IMR-90 (cell line): ENCODE measurements around the gene ZBTB14. TPM values are rescaled to one million over a fixed set of nuclear protein-coding genes. Genes with fewer than 3 reads are reported as not detected.

Experiments
- ATAC-seq: fragments of 200-7000 bp; cut with Tn5 transposase; 2 replicates; pipeline ENCODE4 v1.9.1; 2020; ENCODE audit warnings: low read depth, mild to moderate bottlenecking, moderate library complexity
- BruUV-seq: library from RNA; stranded (reverse); fragments of 400-500 nt; replicated peaks from 2 replicates; lab custom pipeline; 2021; lab: Mats Ljungman, UMichigan
- CTCF ChIA-PET: fragments of 300-600 bp; formaldehyde crosslinking; extraction: SDS; loops from one replicate; lab custom pipeline; 2021; ENCODE audit warnings: antibody characterized with exemption; lab: Yijun Ruan, JAX
- POLR2A ChIA-PET: fragments of 300-600 bp; sonication (Branson Sonifier 250); formaldehyde crosslinking; loops from one replicate; lab custom pipeline; 2022; ENCODE audit warnings: antibody characterized with exemption; ENCODE audit not compliant: unreplicated experiment; lab: Charles Lee
- DNase-seq: peaks from one replicate; pipeline ENCODE4 v3.0.0; 2013
- H2AFZ ChIP-seq: replicated peaks from 2 replicates; pipeline ENCODE3; 2013; ENCODE audit warnings: low read length, mild to moderate bottlenecking; ENCODE audit not compliant: poor library complexity
- H2AK5ac ChIP-seq: 2 replicates; pipeline ENCODE4 v1.6.1; 2013; ENCODE audit warnings: low read depth, low read length, inconsistent platforms
- H2AK9ac ChIP-seq: replicated peaks from 2 replicates; pipeline ENCODE3; 2013; ENCODE audit warnings: mild to moderate bottlenecking, low read depth, low read length, moderate library complexity; ENCODE audit not compliant: poor library complexity
- H2BK120ac ChIP-seq: 2 replicates; pipeline ENCODE4 v1.6.1; 2013; ENCODE audit warnings: low read depth, low read length, inconsistent platforms
- H2BK15ac ChIP-seq: 3 replicates; pipeline ENCODE4 v1.6.1; 2013; ENCODE audit warnings: low read depth, low read length, inconsistent platforms
- H2BK20ac ChIP-seq: 2 replicates; pipeline ENCODE4 v1.6.1; 2013; ENCODE audit warnings: low read depth, mild to moderate bottlenecking, inconsistent platforms, low read length, moderate library complexity
- H2BK5ac ChIP-seq: 2 replicates; pipeline ENCODE4 v1.6.1; 2013; ENCODE audit warnings: mild to moderate bottlenecking, low read depth, low read length, inconsistent platforms; ENCODE audit not compliant: poor library complexity, severe bottlenecking
- H3K14ac ChIP-seq: replicated peaks from 2 replicates; pipeline ENCODE4 v1.6.1; 2013; ENCODE audit warnings: low read depth, low read length, inconsistent platforms
- H3K18ac ChIP-seq: 2 replicates; pipeline ENCODE4 v1.6.1; 2013; ENCODE audit warnings: low read depth, low read length, control low read depth
- H3K23ac ChIP-seq: 2 replicates; pipeline ENCODE4 v1.6.1; 2013; ENCODE audit warnings: low read depth, low read length, inconsistent platforms
- H3K27ac ChIP-seq: 2 replicates; pipeline ENCODE4 v1.5.1; 2013; ENCODE audit warnings: mild to moderate bottlenecking, control low read depth, low read length; ENCODE audit not compliant: insufficient read depth
- H3K27me3 ChIP-seq: 2 replicates; pipeline ENCODE4 v1.6.1; 2013; ENCODE audit warnings: low read length; ENCODE audit not compliant: control insufficient read depth, insufficient read depth
- H3K36me3 ChIP-seq: 2 replicates; pipeline ENCODE4 v1.6.1; 2013; ENCODE audit warnings: low read length, mixed read lengths; ENCODE audit not compliant: control insufficient read depth, insufficient read depth
- H3K4ac ChIP-seq: 2 replicates; pipeline ENCODE4 v1.6.1; 2013; ENCODE audit warnings: low read depth, low read length, inconsistent platforms
- H3K4me1 ChIP-seq: 2 replicates; pipeline ENCODE4 v1.6.1; 2013; ENCODE audit warnings: low read length, mixed read lengths; ENCODE audit not compliant: control insufficient read depth, insufficient read depth
- H3K4me2 ChIP-seq: 2 replicates; pipeline ENCODE4 v1.6.1; 2013; ENCODE audit warnings: low read depth, mild to moderate bottlenecking, control low read depth, low read length, moderate library complexity
- H3K4me3 ChIP-seq: 2 replicates; pipeline ENCODE4 v1.5.1; 2013; ENCODE audit warnings: low read depth, mild to moderate bottlenecking, control low read depth, low read length, moderate library complexity; ENCODE audit not compliant: insufficient read depth
- H3K56ac ChIP-seq: 2 replicates; pipeline ENCODE4 v1.6.1; 2013; ENCODE audit warnings: low read length, inconsistent platforms; ENCODE audit not compliant: insufficient read depth; ENCODE audit errors: extremely low read depth
- H3K79me1 ChIP-seq, 2 experiments: 2 replicates each; pipeline ENCODE4 v1.6.1; 2013; ENCODE audit warnings: low read length in 2 of 2, inconsistent platforms in 1 of 2, low read depth in 1 of 2
- H3K9ac ChIP-seq: 2 replicates; pipeline ENCODE4 v1.6.1; 2013; ENCODE audit warnings: low read depth, low read length, control low read depth
- H3K9me1 ChIP-seq: 2 replicates; pipeline ENCODE4 v1.6.1; 2013; ENCODE audit warnings: low read length, inconsistent platforms; ENCODE audit not compliant: insufficient read depth
- H3K9me3 ChIP-seq: 2 replicates; pipeline ENCODE4 v1.6.1; 2013; ENCODE audit warnings: low read length; ENCODE audit not compliant: control insufficient read depth, insufficient read depth
- H4K20me1 ChIP-seq: 2 replicates; pipeline ENCODE4 v1.6.1; 2013; ENCODE audit warnings: low read length, inconsistent platforms; ENCODE audit not compliant: insufficient read depth
- H4K5ac ChIP-seq: 2 replicates; pipeline ENCODE4 v1.6.1; 2013; ENCODE audit warnings: mild to moderate bottlenecking, low read depth, low read length, control low read depth
- H4K8ac ChIP-seq, 2 experiments: 2 replicates each; pipeline ENCODE4 v1.6.1; 2013; ENCODE audit warnings: low read depth in 2 of 2, low read length in 2 of 2, control low read depth in 1 of 2, inconsistent platforms in 1 of 2
- H4K91ac ChIP-seq: 2 replicates; pipeline ENCODE4 v1.6.1; 2013; ENCODE audit warnings: low read depth, low read length, inconsistent platforms; ENCODE audit not compliant: insufficient read depth
- CEBPB ChIP-seq: IDR thresholded peaks from 2 replicates; pipeline ENCODE4 v1.6.1; 2012; ENCODE audit warnings: low read depth, low read length, improper control_type of control experiment
- CHD1 ChIP-seq: IDR thresholded peaks from 2 replicates; pipeline ENCODE4 v1.6.1; 2012; ENCODE audit warnings: low read depth, low read length, improper control_type of control experiment
- CTCF ChIP-seq: conservative IDR thresholded peaks from 2 replicates; pipeline ENCODE4 v1.5.1; 2012; ENCODE audit warnings: mild to moderate bottlenecking, low read depth, low read length, improper control_type of control experiment
- MAFK ChIP-seq: IDR thresholded peaks from 2 replicates; pipeline ENCODE4 v1.6.1; 2012; ENCODE audit warnings: low read depth, low read length, improper control_type of control experiment
- MXI1 ChIP-seq: IDR thresholded peaks from 2 replicates; pipeline ENCODE4 v1.6.1; 2012; ENCODE audit warnings: low read depth, mild to moderate bottlenecking, low read length, moderate library complexity, borderline replicate concordance
- NFE2L2 ChIP-seq: fragments of 150-350 bp; IDR thresholded peaks from 2 replicates; pipeline ENCODE4 v1.6.1; 2016; ENCODE audit warnings: low read depth, mild to moderate bottlenecking, low read length
- POLR2A ChIP-seq: IDR thresholded peaks from 2 replicates; pipeline ENCODE4 v1.6.1; 2012; ENCODE audit warnings: mild to moderate bottlenecking, low read depth, low read length
- RFX5 ChIP-seq: IDR thresholded peaks from 2 replicates; pipeline ENCODE4 v1.8.0; 2012; ENCODE audit warnings: low read depth, mild to moderate bottlenecking, low read length, moderate library complexity
- SMC3 ChIP-seq: fragments of 150-350 bp; IDR thresholded peaks from 2 replicates; pipeline ENCODE4 v1.6.1; 2016; ENCODE audit warnings: low read depth, mild to moderate bottlenecking, antibody characterized with exemption, low read length, moderate library complexity
- USF2 ChIP-seq: fragments of 150-350 bp; IDR thresholded peaks from 2 replicates; pipeline ENCODE4 v1.6.1; 2017; ENCODE audit warnings: mild to moderate bottlenecking, antibody characterized with exemption, low read length, low read depth
- WGBS, 2 experiments: methylation state at CpG; one replicate each; pipeline versions ENCODE4 v1.1.5 to v1.1.7; 2013; ENCODE audit warnings: missing lambda C conversion rate in 2 of 2; ENCODE audit not compliant: insufficient read length in 1 of 2; ENCODE audit errors: extremely low coverage in 2 of 2; 5-methylcytosine and 5-hydroxymethylcytosine counted together
- dilution Hi-C: fragments of 300-500 bp; cut with HindIII; formaldehyde crosslinking; loops from one replicate; pipeline ENCODE4 v1.14.3; 2018; ENCODE audit warnings: low sequenced_read_pairs; ENCODE audit not compliant: unreplicated experiment
- in situ Hi-C: fragments of 300-500 bp; cut with MboI; formaldehyde crosslinking; loops from 3 replicates; pipeline ENCODE4 v1.14.3; 2019; ENCODE audit warnings: low sequenced_read_pairs, inconsistent platforms, mixed read lengths
- intact Hi-C: fragments of 100-400 bp; cut with micrococcal nuclease; formaldehyde crosslinking; loops from 2 replicates; pipeline ENCODE4 v1.10.0; 2022
- polyA plus RNA-seq, 3 experiments: library from polyadenylated mRNA; depleted of rRNA; stranded (reverse); fragments of >200 nt; gene quantifications; 2 replicates each; pipeline ENCODE4 v1.2.3, GENCODE V29; 2012; ENCODE audit warnings: low replicate concordance in 1 of 3
- total RNA-seq: library from RNA; depleted of rRNA; stranded (reverse); fragments of >200 nt; gene quantifications from 2 replicates; pipeline ENCODE4 v1.2.3, GENCODE V29; 2012

Gene ZBTB14
- total and polyA plus RNA-seq, 2 of the 4 experiments (the other 2 are of a cell fraction) = 5.8 to 9.1 TPM

GRCh38 chr18:5275872-5276271, 19.7 kb downstream of the ZBTB14 start:
- no peak overlapping the region for H4K5ac ChIP-seq
- H3K14ac ChIP-seq = no peak overlapping the region
- no peak overlapping the region for H2BK5ac ChIP-seq
- H2AFZ ChIP-seq = no peak overlapping the region
- no peaks in the 10 kb centered on the region for H3K9me1 ChIP-seq
- H3K36me3 ChIP-seq = no peaks in the 10 kb centered on the region
- no peaks in the 10 kb centered on the region for H3K4me1 ChIP-seq
- ATAC-seq (no peak), DNase-seq (no peak)
- H3K79me1 ChIP-seq = no peaks in the 10 kb centered on the region
- H3K4ac ChIP-seq = no peak overlapping the region
- no peak overlapping the region for H3K27ac ChIP-seq
- H3K27me3 ChIP-seq = no peaks in the 10 kb centered on the region
- dilution Hi-C loops = no loop called here
- H3K4me2 ChIP-seq = no peak overlapping the region
- POLR2A ChIA-PET = no interaction called here
- BruUV-seq = no TSS peak
- H2BK15ac ChIP-seq = no peak overlapping the region
- H3K9me3 ChIP-seq = no peaks in the 10 kb centered on the region
- H2AK9ac ChIP-seq = no peak overlapping the region
- intact Hi-C loops = no loop called here
- in situ Hi-C loops = no loop called here
- no peak overlapping the region for H3K4me3 ChIP-seq
- WGBS, 2 experiments = no CpG with 5 or more reads among the region's 1 CpG
- no peak overlapping the region for H2AK5ac ChIP-seq
- H4K8ac ChIP-seq = no peak overlapping the region
- H3K56ac ChIP-seq = no peak overlapping the region
- H3K23ac ChIP-seq = no peak overlapping the region
- no peaks in the 10 kb centered on the region for H4K20me1 ChIP-seq
- CTCF ChIA-PET = no interaction called here
- H3K9ac ChIP-seq = no peak overlapping the region
- no peak overlapping the region for H2BK20ac ChIP-seq
- H2BK120ac ChIP-seq = no peak overlapping the region
- TF ChIP-seq RFX5 (no peak), USF2 (no peak), MXI1 (no peak), POLR2A (no peak), CHD1 (no peak), SMC3 (no peak), CEBPB (no peak), NFE2L2 (no peak), CTCF (no peak), MAFK (no peak)
- H3K18ac ChIP-seq = no peak overlapping the region
- no peak overlapping the region for H4K91ac ChIP-seq
